Activated B cell treated with CpG ODN at 0.5 μM for 24 hours (primary cell): ENCODE data around the gene DUS1L. TPM values are rescaled to one million over a fixed set of nuclear protein-coding genes. Genes with fewer than 3 reads are reported as not detected.

Experiments
- ATAC-seq: fragments of 200-7000 bp; cut with Tn5 transposase; one replicate; pipeline ENCODE4 v1.10.0; 2021; ENCODE audit warnings: low read depth, mild to moderate bottlenecking, moderate library complexity
- CTCF ChIA-PET: fragments of 350-600 bp; sonication (Branson Sonifier 250); formaldehyde crosslinking; loops from one replicate; lab custom pipeline; 2021; ENCODE audit warnings: antibody characterized with exemption; lab: Charles Lee
- POLR2A ChIA-PET: fragments of 350-600 bp; sonication (Branson Sonifier 250); formaldehyde crosslinking; loops from one replicate; lab custom pipeline; 2021; ENCODE audit warnings: antibody characterized with exemption; lab: Charles Lee
- DNase-seq: peaks from one replicate; pipeline ENCODE4 v3.0.0; 2022
- H3K27ac Mint-ChIP-seq: one replicate; pipeline ENCODE4 v1.8.0; 2020; ENCODE audit warnings: mixed read lengths
- H3K27me3 Mint-ChIP-seq: one replicate; pipeline ENCODE4 v1.8.0; 2021; ENCODE audit warnings: mixed read lengths
- H3K36me3 Mint-ChIP-seq: one replicate; pipeline ENCODE4 v1.8.0; 2021; ENCODE audit warnings: low read depth, mixed read lengths
- H3K4me1 Mint-ChIP-seq: one replicate; pipeline ENCODE4 v1.8.0; 2021; ENCODE audit warnings: mixed read lengths
- H3K4me3 Mint-ChIP-seq: one replicate; pipeline ENCODE4 v1.8.0; 2020; ENCODE audit warnings: mild to moderate bottlenecking, mixed read lengths
- H3K9me3 Mint-ChIP-seq: one replicate; pipeline ENCODE4 v1.8.0; 2020; ENCODE audit warnings: mixed read lengths
- CTCF ChIP-seq: fragments of 200-600 bp; IDR thresholded peaks from one replicate; pipeline ENCODE4 v1.8.0; 2022; ENCODE audit warnings: antibody characterized with exemption, mild to moderate bottlenecking
- intact Hi-C: fragments of 100-400 bp; cut with micrococcal nuclease; formaldehyde crosslinking; loops from one replicate; pipeline ENCODE4 v1.15.1; 2024
- total RNA-seq: library from RNA; stranded (reverse); gene quantifications from 2 replicates; pipeline ENCODE4 v1.2.3, GENCODE V29; 2022

Gene DUS1L
- total RNA-seq, 1 donor from 2014 or later = 134 TPM

- H3K27me3 Mint-ChIP-seq = no peaks in the 10 kb centered on the region
- H3K4me1 Mint-ChIP-seq = peaks cover 27% of the 10 kb centered on the region
- no peaks in the 10 kb centered on the region for H3K36me3 Mint-ChIP-seq
- TF ChIP-seq CTCF = no peak
- ChIA-PET CTCF (no interaction called here), POLR2A (interaction anchor here (0.7 kb wide), 1 partner anchor 419 kb away, joined by 3 read pairs; no protein-coding TSS in a partner anchor)
- DNase-seq (no peak), ATAC-seq (no peak)
- intact Hi-C loops = no loop called here
- no peak overlapping the region for H3K4me3 Mint-ChIP-seq
- no peaks in the 10 kb centered on the region for H3K9me3 Mint-ChIP-seq
- H3K27ac Mint-ChIP-seq = no peak overlapping the region
Measured at GRCh38 chr17:82101301-82101715, 35.7 kb upstream of the DUS1L start.

- Mint-ChIP-seq H3K36me3 (peaks cover 2% of the 10 kb centered on the region), H3K4me3 (no peak overlapping the region), H3K4me1 (peaks cover 23% of the 10 kb centered on the region), H3K9me3 (no peaks in the 10 kb centered on the region), H3K27me3 (no peaks in the 10 kb centered on the region), H3K27ac (no peak overlapping the region)
- DNase-seq (no peak), ATAC-seq (no peak)
- no peak for TF ChIP-seq CTCF
- ChIA-PET CTCF (no interaction called here), POLR2A (interaction anchor here (1.4 kb wide), 1 partner anchor 78 kb away, joined by 4 read pairs; the partner anchor contains the start of genes CENPX and LRRC45)
- intact Hi-C loops = no loop called here
Measured at GRCh38 chr17:82100502-82101298, 35.1 kb upstream of the DUS1L start.

GRCh38 chr17:82098939-82099763, 33.5 kb upstream of the DUS1L start:
- H3K36me3 Mint-ChIP-seq = peaks cover 6% of the 10 kb centered on the region
- peak; percentile 2 for ATAC-seq
- H3K9me3 Mint-ChIP-seq = no peaks in the 10 kb centered on the region
- H3K27me3 Mint-ChIP-seq = no peaks in the 10 kb centered on the region
- peak overlapping the region; percentile 83 for H3K4me3 Mint-ChIP-seq
- peak overlapping the region; percentile 79 for H3K27ac Mint-ChIP-seq
- no peak for TF ChIP-seq CTCF
- peaks cover 16% of the 10 kb centered on the region for H3K4me1 Mint-ChIP-seq
- POLR2A ChIA-PET = interaction anchor here (0.6 to 3.5 kb wide), 22 partner anchors 8 to 493 kb away, joined by 3 to 28 read pairs (median 4); partner anchors contain the start of genes ARL16, CCDC137, CENPX and DCXR
- intact Hi-C loops = loop anchor here (1.0 to 10.0 kb wide), 11 partner anchors 34 to 653 kb away; partner anchors contain the start of genes ACTG1, ASPSCR1, DCXR and DUS1L
- CTCF ChIA-PET = interaction anchor here (1.2 to 1.8 kb wide), 3 partner anchors 8 to 69 kb away, joined by 4 to 6 read pairs (median 4); partner anchors contain the start of gene DCXR
- DNase-seq = no peak

GRCh38 chr17:82098169-82098938, 32.8 kb upstream of the DUS1L start, which contains the start of gene FASN:
FASN (minus strand) TSS chr17:82098236; CDS start chr17:82096445, 1,791 bp downstream.
- Mint-ChIP-seq H3K27me3 (no peaks in the 10 kb centered on the region), H3K4me1 (peaks cover 16% of the 10 kb centered on the region), H3K9me3 (no peaks in the 10 kb centered on the region), H3K36me3 (peaks cover 8% of the 10 kb centered on the region), H3K27ac (no peak within 1 kb of the TSS), H3K4me3 (peak within 1 kb of the TSS; percentile 73)
- intact Hi-C loops = loop anchor here (1.0 to 10.0 kb wide), 11 partner anchors 33 to 654 kb away; partner anchors contain the start of genes ACTG1, ASPSCR1, DCXR and DUS1L
- no peak for TF ChIP-seq CTCF
- CTCF ChIA-PET = interaction anchor here (1.2 to 1.8 kb wide), 3 partner anchors 8 to 68 kb away, joined by 4 to 6 read pairs (median 4); partner anchors contain the start of gene DCXR
- peak; percentile 90 for DNase-seq
- POLR2A ChIA-PET = interaction anchor here (0.6 to 3.5 kb wide), 23 partner anchors 8 to 494 kb away, joined by 3 to 28 read pairs (median 4); partner anchors contain the start of genes ARL16, CCDC137, DCXR and DUS1L
- ATAC-seq = peak; percentile 78
